Neural cell (in vitro differentiated cells): Measurements from ENCODE around the gene KISS1R. TPM values are rescaled to one million over a fixed set of nuclear protein-coding genes. Genes with fewer than 3 reads are reported as not detected.

Experiments
- H2AFZ ChIP-seq: fragments of 200-600, 300-800 bp; sonication (generic), shearing (Covaris generic); 2 replicates; pipeline ENCODE4 v1.6.0; 2014; ENCODE audit warnings: low read depth, mild to moderate bottlenecking, antibody characterized with exemption, low read length, moderate library complexity
- H3F3A ChIP-seq: fragments of 200-600 bp; shearing (Covaris generic); 2 replicates; pipeline ENCODE4 v1.6.1; 2016; ENCODE audit warnings: mild to moderate bottlenecking, moderate library complexity, mixed read lengths, antibody characterized with exemption, low read length; ENCODE audit not compliant: insufficient read depth, poor library complexity, severe bottlenecking
- H3K27ac ChIP-seq: fragments of 200-600, 300-800 bp; sonication (generic), shearing (Covaris generic); 2 replicates; pipeline ENCODE4 v1.5.1; 2014; ENCODE audit warnings: mild to moderate bottlenecking, low read length, moderate library complexity
- H3K27me3 ChIP-seq: fragments of 300-800, 200-600 bp; sonication (generic), shearing (Covaris generic); 2 replicates; pipeline ENCODE4 v1.6.0; 2014; ENCODE audit warnings: mild to moderate bottlenecking, low read depth, low read length, moderate library complexity; ENCODE audit not compliant: insufficient read depth
- H3K36me3 ChIP-seq: fragments of 300-800, 200-600 bp; sonication (generic), shearing (Covaris generic); 2 replicates; pipeline ENCODE4 v1.5.1; 2014; ENCODE audit warnings: mild to moderate bottlenecking, antibody characterized with exemption, low read length, moderate library complexity; ENCODE audit not compliant: insufficient read depth
- H3K4me2 ChIP-seq: fragments of 300-800, 200-600 bp; sonication (generic), shearing (Covaris generic); 2 replicates; pipeline ENCODE4 v1.6.0; 2014; ENCODE audit warnings: mild to moderate bottlenecking, low read length
- H3K4me3 ChIP-seq: fragments of 300-800, 200-600 bp; sonication (generic), shearing (Covaris generic); 2 replicates; pipeline ENCODE4 v1.5.1; 2014; ENCODE audit warnings: mild to moderate bottlenecking, low read length, moderate library complexity
- H3K79me2 ChIP-seq: fragments of 200-600 bp; shearing (Covaris generic); replicated peaks from 2 replicates; pipeline ENCODE4 v1.6.0; 2014; ENCODE audit warnings: mild to moderate bottlenecking, low read length, moderate library complexity; ENCODE audit not compliant: insufficient read depth
- H3K9ac ChIP-seq: fragments of 300-800, 200-600 bp; sonication (generic), shearing (Covaris generic); 2 replicates; pipeline ENCODE4 v1.6.1; 2016; ENCODE audit warnings: mild to moderate bottlenecking, low read length, mixed read lengths
- H3K9me2 ChIP-seq: fragments of 200-600 bp; shearing (Covaris generic); 2 replicates; pipeline ENCODE4 v1.6.1; 2016; ENCODE audit warnings: mild to moderate bottlenecking, low read length, mixed read lengths; ENCODE audit not compliant: insufficient read depth
- H3K9me3 ChIP-seq: fragments of 200-600, 300-800 bp; sonication (generic), shearing (Covaris generic); 2 replicates; pipeline ENCODE4 v1.6.1; 2016; ENCODE audit warnings: mild to moderate bottlenecking, mixed run types, low read length, moderate library complexity, mixed read lengths
- H4K20me1 ChIP-seq: fragments of 200-600 bp; shearing (Covaris generic); 2 replicates; pipeline ENCODE4 v1.6.1; 2016; ENCODE audit warnings: mild to moderate bottlenecking, mixed run types; ENCODE audit not compliant: insufficient read depth
- EP300 ChIP-seq: fragments of 450-650 bp; conservative IDR thresholded peaks from 2 replicates; pipeline ENCODE4 v1.6.1; 2014; ENCODE audit warnings: antibody characterized with exemption, mild to moderate bottlenecking, moderate library complexity; ENCODE audit not compliant: poor library complexity, severe bottlenecking
- EZH2 ChIP-seq: fragments of 200-600, 300-800 bp; shearing (Covaris generic), sonication (generic); IDR thresholded peaks from 2 replicates; pipeline ENCODE4 v1.6.1; 2014; ENCODE audit warnings: antibody characterized with exemption, low read length, borderline replicate concordance, mild to moderate bottlenecking; ENCODE audit not compliant: insufficient read depth, poor library complexity, severe bottlenecking
- MXI1 ChIP-seq: fragments of 450-650 bp; conservative IDR thresholded peaks from 2 replicates; pipeline ENCODE4 v1.6.1; 2014; ENCODE audit warnings: antibody characterized with exemption, mild to moderate bottlenecking; ENCODE audit not compliant: poor library complexity, severe bottlenecking
- POLR2AphosphoS5 ChIP-seq: IDR thresholded peaks from 2 replicates; pipeline ENCODE4 v1.6.1; 2012
- RAD21 ChIP-seq: fragments of 450-650 bp; conservative IDR thresholded peaks from 2 replicates; pipeline ENCODE4 v1.6.1; 2014; ENCODE audit warnings: antibody characterized with exemption, mild to moderate bottlenecking, moderate library complexity
- SMC3 ChIP-seq: fragments of 450-650 bp; conservative IDR thresholded peaks from 2 replicates; pipeline ENCODE4 v1.6.1; 2014; ENCODE audit warnings: antibody characterized with exemption, mild to moderate bottlenecking, moderate library complexity; ENCODE audit not compliant: poor library complexity
- TAF1 ChIP-seq: IDR thresholded peaks from 2 replicates; pipeline ENCODE4 v1.6.1; 2012; ENCODE audit warnings: low read depth
- polyA plus RNA-seq: library from polyadenylated mRNA; depleted of rRNA; stranded (reverse); fragments of >200 nt; gene quantifications from 2 replicates; pipeline ENCODE4 v1.2.3, GENCODE V29; 2014
- TF ChIP-seq, protein P1 (sequence below): fragments of 450-650 bp; IDR thresholded peaks from 2 replicates; pipeline ENCODE4 v1.5.1; 2014; ENCODE audit warnings: antibody characterized with exemption, mild to moderate bottlenecking, moderate library complexity; ENCODE audit not compliant: poor library complexity, severe bottlenecking
- TF ChIP-seq, protein P2 (sequence below): IDR thresholded peaks from 2 replicates; pipeline ENCODE4 v1.6.1; 2012; ENCODE audit warnings: borderline replicate concordance

Gene KISS1R
- polyA plus RNA-seq, 1 donor from 2014 or later, result 5.4 TPM

DNA sequence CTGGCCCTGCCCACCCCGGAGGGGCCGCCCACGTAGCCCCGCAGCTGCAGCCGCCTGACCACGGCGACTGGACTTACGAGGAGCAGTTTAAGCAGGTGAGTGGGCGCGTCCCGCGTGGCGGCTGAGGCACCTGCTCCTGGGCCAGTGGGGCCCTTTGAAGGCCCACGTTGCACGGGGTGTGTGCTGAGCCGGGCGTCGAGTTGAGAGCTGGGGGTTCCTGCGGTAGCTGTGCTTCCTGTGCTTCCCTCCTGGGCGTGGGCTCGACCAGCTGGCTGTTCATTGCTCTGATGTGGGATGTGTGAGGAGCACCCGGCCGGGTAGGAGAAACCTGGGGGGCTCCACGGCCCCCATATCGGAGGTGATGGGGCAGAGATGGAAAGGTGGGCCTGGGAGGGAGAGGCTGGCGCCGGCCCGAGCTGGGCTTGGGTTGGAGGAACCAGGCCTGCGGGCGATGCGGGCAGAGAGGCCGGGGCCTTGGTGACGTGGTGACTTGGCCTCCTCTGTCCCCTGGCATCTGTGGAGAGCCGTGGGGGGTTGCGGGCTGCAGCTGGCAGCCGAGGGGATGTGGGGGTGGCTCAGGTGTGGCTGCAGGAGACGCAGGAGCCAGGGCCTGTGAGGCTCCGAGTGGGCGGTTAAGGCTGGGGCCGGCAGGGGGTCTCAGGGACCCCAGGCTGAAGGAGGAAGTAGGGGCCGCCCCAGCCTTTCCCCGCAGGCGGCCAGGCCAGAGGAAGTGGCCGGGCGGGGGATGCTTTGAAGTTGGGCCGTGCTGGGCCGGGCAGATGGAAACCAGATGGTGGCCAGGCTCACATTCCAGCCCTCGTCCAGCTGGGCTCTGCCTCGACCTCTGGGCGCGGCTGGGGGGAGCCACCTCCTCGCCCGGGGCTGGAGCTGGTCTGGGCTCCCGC is 15.8 kb downstream of the KISS1R start:
- Histone ChIP-seq H3K9ac (no peak overlapping the region), H3K36me3 (no peaks in the 10 kb centered on the region), H3F3A (no peaks in the 10 kb centered on the region), H3K79me2 (no peaks in the 10 kb centered on the region), H3K4me2 (no peak overlapping the region), H3K4me3 (no peak overlapping the region), H2AFZ (no peak overlapping the region), H4K20me1 (no peaks in the 10 kb centered on the region), H3K27ac (no peak overlapping the region), H3K27me3 (no peaks in the 10 kb centered on the region), H3K9me3 (no peaks in the 10 kb centered on the region), H3K9me2 (no peaks in the 10 kb centered on the region)
- TF ChIP-seq, protein P1, sequence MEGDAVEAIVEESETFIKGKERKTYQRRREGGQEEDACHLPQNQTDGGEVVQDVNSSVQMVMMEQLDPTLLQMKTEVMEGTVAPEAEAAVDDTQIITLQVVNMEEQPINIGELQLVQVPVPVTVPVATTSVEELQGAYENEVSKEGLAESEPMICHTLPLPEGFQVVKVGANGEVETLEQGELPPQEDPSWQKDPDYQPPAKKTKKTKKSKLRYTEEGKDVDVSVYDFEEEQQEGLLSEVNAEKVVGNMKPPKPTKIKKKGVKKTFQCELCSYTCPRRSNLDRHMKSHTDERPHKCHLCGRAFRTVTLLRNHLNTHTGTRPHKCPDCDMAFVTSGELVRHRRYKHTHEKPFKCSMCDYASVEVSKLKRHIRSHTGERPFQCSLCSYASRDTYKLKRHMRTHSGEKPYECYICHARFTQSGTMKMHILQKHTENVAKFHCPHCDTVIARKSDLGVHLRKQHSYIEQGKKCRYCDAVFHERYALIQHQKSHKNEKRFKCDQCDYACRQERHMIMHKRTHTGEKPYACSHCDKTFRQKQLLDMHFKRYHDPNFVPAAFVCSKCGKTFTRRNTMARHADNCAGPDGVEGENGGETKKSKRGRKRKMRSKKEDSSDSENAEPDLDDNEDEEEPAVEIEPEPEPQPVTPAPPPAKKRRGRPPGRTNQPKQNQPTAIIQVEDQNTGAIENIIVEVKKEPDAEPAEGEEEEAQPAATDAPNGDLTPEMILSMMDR, result no peak
- no peak for TF ChIP-seq TAF1
- TF ChIP-seq EZH2, result no peak
- TF ChIP-seq POLR2AphosphoS5, result no peak
- TF ChIP-seq, protein P2, sequence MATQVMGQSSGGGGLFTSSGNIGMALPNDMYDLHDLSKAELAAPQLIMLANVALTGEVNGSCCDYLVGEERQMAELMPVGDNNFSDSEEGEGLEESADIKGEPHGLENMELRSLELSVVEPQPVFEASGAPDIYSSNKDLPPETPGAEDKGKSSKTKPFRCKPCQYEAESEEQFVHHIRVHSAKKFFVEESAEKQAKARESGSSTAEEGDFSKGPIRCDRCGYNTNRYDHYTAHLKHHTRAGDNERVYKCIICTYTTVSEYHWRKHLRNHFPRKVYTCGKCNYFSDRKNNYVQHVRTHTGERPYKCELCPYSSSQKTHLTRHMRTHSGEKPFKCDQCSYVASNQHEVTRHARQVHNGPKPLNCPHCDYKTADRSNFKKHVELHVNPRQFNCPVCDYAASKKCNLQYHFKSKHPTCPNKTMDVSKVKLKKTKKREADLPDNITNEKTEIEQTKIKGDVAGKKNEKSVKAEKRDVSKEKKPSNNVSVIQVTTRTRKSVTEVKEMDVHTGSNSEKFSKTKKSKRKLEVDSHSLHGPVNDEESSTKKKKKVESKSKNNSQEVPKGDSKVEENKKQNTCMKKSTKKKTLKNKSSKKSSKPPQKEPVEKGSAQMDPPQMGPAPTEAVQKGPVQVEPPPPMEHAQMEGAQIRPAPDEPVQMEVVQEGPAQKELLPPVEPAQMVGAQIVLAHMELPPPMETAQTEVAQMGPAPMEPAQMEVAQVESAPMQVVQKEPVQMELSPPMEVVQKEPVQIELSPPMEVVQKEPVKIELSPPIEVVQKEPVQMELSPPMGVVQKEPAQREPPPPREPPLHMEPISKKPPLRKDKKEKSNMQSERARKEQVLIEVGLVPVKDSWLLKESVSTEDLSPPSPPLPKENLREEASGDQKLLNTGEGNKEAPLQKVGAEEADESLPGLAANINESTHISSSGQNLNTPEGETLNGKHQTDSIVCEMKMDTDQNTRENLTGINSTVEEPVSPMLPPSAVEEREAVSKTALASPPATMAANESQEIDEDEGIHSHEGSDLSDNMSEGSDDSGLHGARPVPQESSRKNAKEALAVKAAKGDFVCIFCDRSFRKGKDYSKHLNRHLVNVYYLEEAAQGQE, result no peak
- no peak for TF ChIP-seq EP300
- no peak for TF ChIP-seq RAD21
- TF ChIP-seq MXI1, result no peak
- TF ChIP-seq SMC3, result no peak

DNA sequence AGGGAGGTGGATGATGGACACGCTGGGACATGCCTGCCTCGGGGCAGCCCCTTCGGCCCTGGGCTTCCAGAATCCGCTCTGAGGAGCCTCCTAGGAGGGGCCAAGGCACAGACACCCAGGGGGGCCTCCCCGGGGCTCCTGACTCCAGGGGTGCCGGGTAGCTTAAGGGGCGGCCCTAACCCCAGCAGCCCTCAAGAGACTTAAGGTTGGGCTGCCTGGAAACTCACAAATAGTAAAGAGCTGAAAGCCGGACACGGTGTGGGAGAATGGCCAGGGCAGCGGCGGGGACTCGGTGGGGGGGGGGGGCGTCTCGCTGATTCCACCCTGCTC is 16.4 kb downstream of the KISS1R start:
- TF ChIP-seq RAD21 (no peak), EP300 (no peak), TAF1 (no peak), EZH2 (no peak), SMC3 (no peak), POLR2AphosphoS5 (no peak), MXI1 (no peak)
- TF ChIP-seq, protein P2, result no peak
- TF ChIP-seq, protein P1, result no peak
- no peaks in the 10 kb centered on the region for H3F3A ChIP-seq
- H3K9me3 ChIP-seq, result no peaks in the 10 kb centered on the region
- H3K4me3 ChIP-seq, result no peak overlapping the region
- H3K9me2 ChIP-seq, result no peaks in the 10 kb centered on the region
- H3K36me3 ChIP-seq, result no peaks in the 10 kb centered on the region
- H2AFZ ChIP-seq, result no peak overlapping the region
- no peak overlapping the region for H3K27ac ChIP-seq
- H3K27me3 ChIP-seq, result no peaks in the 10 kb centered on the region
- H4K20me1 ChIP-seq, result no peaks in the 10 kb centered on the region
- no peak overlapping the region for H3K9ac ChIP-seq
- H3K4me2 ChIP-seq, result no peak overlapping the region
- H3K79me2 ChIP-seq, result peaks cover 2% of the 10 kb centered on the region
